Ascending aorta (tissue), 2 donors: Measurements from ENCODE around the gene FHIT. TPM values are rescaled to one million over a fixed set of nuclear protein-coding genes. Genes with fewer than 3 reads are reported as not detected.

ENCODE experiments used
- DNase-seq, 2 donors: peaks; one replicate each; pipeline ENCODE4 v3.0.0-alpha.2; 2019; ENCODE audit warnings: low spot score in 2 of 2
- H3K27ac ChIP-seq, 2 donors: fragments of 200-600 bp; sonication (generic); one replicate each; pipeline ENCODE4 v1.5.1; 2016 to 2017; ENCODE audit warnings: mild to moderate bottlenecking in 1 of 2
- H3K27me3 ChIP-seq: fragments of 200-600 bp; sonication (generic); one replicate; pipeline ENCODE4 v1.5.1; 2017
- H3K36me3 ChIP-seq, 2 donors: fragments of 200-600 bp; sonication (generic); one replicate each; pipeline ENCODE4 v1.5.1; 2016
- H3K4me1 ChIP-seq, 2 donors: fragments of 200-600 bp; sonication (generic); one replicate each; pipeline ENCODE4 v1.5.1; 2016 to 2017; ENCODE audit warnings: mild to moderate bottlenecking in 1 of 2
- H3K4me3 ChIP-seq, 2 donors: fragments of 200-600 bp; sonication (generic); one replicate each; pipeline ENCODE4 v1.5.1; 2016 to 2017; ENCODE audit warnings: mild to moderate bottlenecking in 1 of 2
- H3K9me3 ChIP-seq, 2 donors: fragments of 200-600 bp; sonication (generic); one replicate each; pipeline ENCODE4 v1.5.1; 2016
- intact Hi-C: fragments of 100-400 bp; cut with DNase I; formaldehyde crosslinking; loops from one replicate; pipeline ENCODE4 v1.15.1; 2023
- total RNA-seq: library from RNA; depleted of rRNA; stranded (reverse); fragments of >200 nt; gene quantifications from one replicate; pipeline ENCODE4 v1.1.0, GENCODE V29; 2016
- TF ChIP-seq, protein P1 (sequence below), 3 experiments: fragments of 200-600 bp in 2 of 3; fragments of 450-650 bp in 1 of 3; sonication (generic) in 2 of 3; IDR thresholded peaks; one replicate each; pipeline ENCODE4 v1.5.1; 2016 to 2019; ENCODE audit warnings: antibody characterized with exemption in 3 of 3, mild to moderate bottlenecking in 1 of 3, moderate library complexity in 1 of 3

The FHIT gene
- total RNA-seq, 1 donor from 2014 or later = 0.21 TPM

DNA sequence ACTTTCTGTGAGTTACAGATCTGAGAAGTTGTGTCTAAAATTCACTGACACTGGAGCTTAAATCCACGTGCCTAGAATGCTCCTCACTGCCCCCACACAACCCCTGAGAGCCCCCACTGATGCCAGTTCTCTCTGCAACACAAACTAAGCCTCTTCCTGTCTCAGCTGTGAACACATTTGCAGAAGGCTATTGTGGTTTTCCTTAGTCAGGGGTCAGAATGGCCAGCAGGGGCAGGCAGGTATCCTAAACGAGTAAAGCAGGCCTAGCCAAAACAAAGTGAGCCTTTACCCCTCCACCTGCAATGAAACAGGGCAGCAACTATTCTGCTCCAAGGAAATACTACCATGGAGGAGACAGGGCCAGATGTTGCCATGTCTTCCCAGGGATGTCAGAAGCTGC lies 78.6 kb downstream of the FHIT start:
- no peak overlapping the region for H3K27ac ChIP-seq
- no peaks in the 10 kb centered on the region for H3K9me3 ChIP-seq
- H3K27me3 ChIP-seq = no peaks in the 10 kb centered on the region
- TF ChIP-seq, protein P1, sequence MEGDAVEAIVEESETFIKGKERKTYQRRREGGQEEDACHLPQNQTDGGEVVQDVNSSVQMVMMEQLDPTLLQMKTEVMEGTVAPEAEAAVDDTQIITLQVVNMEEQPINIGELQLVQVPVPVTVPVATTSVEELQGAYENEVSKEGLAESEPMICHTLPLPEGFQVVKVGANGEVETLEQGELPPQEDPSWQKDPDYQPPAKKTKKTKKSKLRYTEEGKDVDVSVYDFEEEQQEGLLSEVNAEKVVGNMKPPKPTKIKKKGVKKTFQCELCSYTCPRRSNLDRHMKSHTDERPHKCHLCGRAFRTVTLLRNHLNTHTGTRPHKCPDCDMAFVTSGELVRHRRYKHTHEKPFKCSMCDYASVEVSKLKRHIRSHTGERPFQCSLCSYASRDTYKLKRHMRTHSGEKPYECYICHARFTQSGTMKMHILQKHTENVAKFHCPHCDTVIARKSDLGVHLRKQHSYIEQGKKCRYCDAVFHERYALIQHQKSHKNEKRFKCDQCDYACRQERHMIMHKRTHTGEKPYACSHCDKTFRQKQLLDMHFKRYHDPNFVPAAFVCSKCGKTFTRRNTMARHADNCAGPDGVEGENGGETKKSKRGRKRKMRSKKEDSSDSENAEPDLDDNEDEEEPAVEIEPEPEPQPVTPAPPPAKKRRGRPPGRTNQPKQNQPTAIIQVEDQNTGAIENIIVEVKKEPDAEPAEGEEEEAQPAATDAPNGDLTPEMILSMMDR (IDR thresholded peaks at IDR 0.05) = no peak
- no peak for DNase-seq
- intact Hi-C loops = no loop called here
- H3K36me3 ChIP-seq = no peaks in the 10 kb centered on the region
- H3K4me3 ChIP-seq = no peak overlapping the region
- no peaks in the 10 kb centered on the region for H3K4me1 ChIP-seq

GRCh38 chr3:61172203-61172602 lies 79.0 kb downstream of the FHIT start:
- no peaks in the 10 kb centered on the region for H3K27me3 ChIP-seq
- H3K9me3 ChIP-seq = no peaks in the 10 kb centered on the region
- no peaks in the 10 kb centered on the region for H3K4me1 ChIP-seq
- no peaks in the 10 kb centered on the region for H3K36me3 ChIP-seq
- intact Hi-C loops = no loop called here
- TF ChIP-seq, protein P1 (IDR thresholded peaks at IDR 0.05) = no peak
- H3K27ac ChIP-seq = no peak overlapping the region
- DNase-seq = no peak
- H3K4me3 ChIP-seq = no peak overlapping the region

DNA sequence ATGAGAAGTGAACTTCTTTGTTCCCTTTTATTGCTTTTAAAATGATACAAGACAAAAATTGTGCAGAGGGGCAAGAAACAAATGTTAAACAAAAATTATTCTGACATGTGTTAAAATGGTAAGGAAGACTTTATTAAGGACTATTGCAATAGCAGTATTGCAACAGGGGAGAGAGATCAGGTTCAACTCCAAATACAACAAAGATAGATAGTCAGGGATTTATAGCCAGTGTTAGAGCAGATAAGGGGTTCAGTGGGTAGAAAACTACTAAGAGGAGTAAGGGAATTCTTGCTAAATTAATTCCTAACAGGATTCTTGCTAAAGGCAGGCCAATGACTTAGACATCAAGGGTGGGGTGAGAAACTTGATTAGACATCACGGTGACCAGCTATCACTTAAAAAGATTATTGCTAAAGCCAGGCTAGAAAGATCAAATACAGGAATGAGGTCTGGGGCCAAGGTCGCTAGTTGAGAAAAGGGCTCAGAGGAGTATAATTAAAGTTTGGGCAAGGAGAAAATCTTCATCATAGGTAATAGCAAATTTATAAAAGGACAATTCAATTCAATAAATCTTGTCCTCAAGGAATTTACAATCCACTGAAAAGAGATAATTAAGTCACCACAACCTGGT lies 81.5 kb downstream of the FHIT start:
- H3K4me3 ChIP-seq = no peak overlapping the region
- intact Hi-C loops = no loop called here

DNA sequence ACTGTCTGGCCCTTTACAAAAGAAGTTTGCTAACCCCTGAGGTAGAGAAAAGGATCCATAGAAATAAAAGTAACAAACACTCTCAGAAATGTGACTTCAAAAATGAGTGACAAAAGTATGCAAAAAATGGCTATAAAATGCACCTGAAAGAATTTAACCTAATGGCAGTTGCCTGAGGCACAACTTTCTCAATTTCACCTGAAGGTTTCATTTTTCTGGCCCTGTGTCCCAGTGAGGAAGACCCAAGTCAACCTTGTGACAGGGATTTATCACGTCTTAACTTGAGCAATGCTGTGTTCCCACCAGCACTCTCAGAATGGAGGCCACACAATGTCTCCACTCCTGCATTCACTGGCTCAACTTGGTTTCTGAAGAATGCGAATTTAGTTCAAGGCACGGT lies 83.0 kb downstream of the FHIT start:
- H3K9me3 ChIP-seq = no peaks in the 10 kb centered on the region
- no peaks in the 10 kb centered on the region for H3K36me3 ChIP-seq
- intact Hi-C loops = no loop called here
- TF ChIP-seq, protein P1 (IDR thresholded peaks at IDR 0.05) = no peak
- H3K27me3 ChIP-seq = no peaks in the 10 kb centered on the region
- no peak overlapping the region for H3K27ac ChIP-seq
- no peak overlapping the region for H3K4me3 ChIP-seq
- no peak for DNase-seq
- H3K4me1 ChIP-seq = no peaks in the 10 kb centered on the region

More for the DNA sequence above, 81.5 kb downstream of the FHIT start:
- TF ChIP-seq, protein P1 (IDR thresholded peaks at IDR 0.05) = no peak
- H3K27me3 ChIP-seq = no peaks in the 10 kb centered on the region
- H3K9me3 ChIP-seq = no peaks in the 10 kb centered on the region
- H3K27ac ChIP-seq = no peak overlapping the region
- no peaks in the 10 kb centered on the region for H3K36me3 ChIP-seq
- H3K4me1 ChIP-seq = no peaks in the 10 kb centered on the region
- no peak for DNase-seq

GRCh38 chr3:61162965-61163364 lies 88.3 kb downstream of the FHIT start:
- no peak for DNase-seq
- no peak overlapping the region for H3K4me3 ChIP-seq
- H3K4me1 ChIP-seq = no peaks in the 10 kb centered on the region
- no peaks in the 10 kb centered on the region for H3K27me3 ChIP-seq
- no peak overlapping the region for H3K27ac ChIP-seq
- intact Hi-C loops = no loop called here
- H3K36me3 ChIP-seq = no peaks in the 10 kb centered on the region
- TF ChIP-seq, protein P1 (IDR thresholded peaks at IDR 0.05) = no peak
- H3K9me3 ChIP-seq = no peaks in the 10 kb centered on the region

DNA sequence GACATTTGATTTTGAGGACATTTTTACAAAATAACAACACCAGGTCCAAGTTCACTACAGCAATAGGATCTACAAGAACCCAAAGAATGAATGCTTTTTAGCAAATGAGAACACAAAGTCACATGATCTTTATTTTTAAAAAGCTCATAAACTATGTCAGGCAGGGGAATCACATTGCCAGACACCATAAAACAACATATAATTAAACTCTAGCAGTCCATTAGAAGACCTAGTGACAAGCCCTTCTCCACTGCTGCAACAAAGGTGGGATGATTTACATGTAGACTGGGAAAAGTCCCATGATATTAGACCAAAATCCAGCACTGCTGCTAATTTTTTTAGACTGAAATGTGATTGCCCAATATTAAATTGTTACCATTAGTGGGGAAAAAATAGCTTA lies 92.6 kb downstream of the FHIT start:
- intact Hi-C loops = no loop called here
- TF ChIP-seq, protein P1 (IDR thresholded peaks at IDR 0.05) = no peak
- Histone ChIP-seq H3K36me3 (no peaks in the 10 kb centered on the region), H3K4me3 (no peak overlapping the region), H3K27ac (no peak overlapping the region), H3K27me3 (no peaks in the 10 kb centered on the region), H3K4me1 (no peaks in the 10 kb centered on the region), H3K9me3 (no peaks in the 10 kb centered on the region)
- DNase-seq = no peak
